ENCODE results near the gene PDE4B. TPM values are rescaled to one million over a fixed set of nuclear protein-coding genes. Genes with fewer than 3 reads are reported as not detected.
A peak's percentile ranks its signal among the peaks of the same experiment; 100 is the strongest.

PDE4B gene
- total RNA-seq, 1 donor from 2014 or later, result 54.6 TPM

DNA sequence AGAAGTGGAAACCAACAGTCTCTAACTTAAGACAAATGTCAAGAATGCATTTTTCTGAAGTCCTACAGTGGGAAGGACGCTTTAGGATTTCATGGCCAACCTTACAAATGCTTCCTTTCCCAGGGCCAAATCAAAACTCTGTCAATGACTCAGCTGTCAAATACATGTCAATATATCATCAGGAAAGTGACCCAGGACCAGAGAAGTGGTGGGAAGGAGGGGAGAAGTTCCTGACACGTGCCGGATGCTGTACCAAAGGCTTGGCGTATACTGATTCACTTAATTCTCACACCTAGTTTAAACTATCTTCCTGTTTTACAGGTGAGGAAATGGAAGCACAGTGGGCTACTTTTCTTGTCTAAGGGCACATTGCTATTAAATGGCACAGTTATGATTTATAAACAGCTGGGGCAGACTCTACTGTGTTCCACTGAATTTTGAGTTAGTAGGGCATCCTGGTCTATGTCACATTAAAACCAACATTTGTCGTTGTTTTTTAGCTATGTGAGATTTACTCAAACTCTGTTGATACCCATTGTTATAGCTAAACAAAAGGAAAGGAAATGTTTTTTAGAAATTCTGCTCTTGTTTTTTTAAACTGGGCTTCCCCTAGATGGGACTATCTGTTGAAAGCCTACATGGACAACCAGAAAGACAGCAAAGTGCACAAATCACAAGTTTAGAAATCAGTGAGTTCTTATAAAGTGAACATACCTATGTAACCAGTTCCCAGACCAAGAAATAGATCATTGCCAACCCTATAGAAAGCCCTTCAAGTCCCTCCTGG, 533.1 kb downstream of the PDE4B start:
- no peak for DNase-seq (ENCODE audit: extremely low read depth, low read depth, low spot score)

DNA sequence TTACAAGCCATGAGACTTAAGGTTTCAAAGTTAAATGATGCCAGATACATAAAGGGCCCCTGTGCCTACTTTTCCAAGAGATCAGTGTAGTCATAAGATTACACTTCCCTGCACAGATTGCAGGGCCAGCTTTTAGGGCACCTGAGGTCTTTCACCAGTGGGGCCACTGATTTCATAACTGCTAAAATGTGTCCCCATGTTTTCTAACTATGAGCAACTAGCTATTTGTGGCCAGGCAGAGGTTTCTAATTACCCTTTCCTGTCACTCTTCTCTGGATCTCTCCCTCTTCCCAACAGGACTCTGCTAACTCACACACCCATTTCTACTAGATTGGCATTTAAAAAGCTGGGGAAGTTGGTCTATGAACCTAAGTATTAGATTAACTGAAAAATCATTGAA, 534.2 kb downstream of the PDE4B start:
- DNase-seq (ENCODE audit: extremely low read depth, low read depth, low spot score), result no peak

DNA sequence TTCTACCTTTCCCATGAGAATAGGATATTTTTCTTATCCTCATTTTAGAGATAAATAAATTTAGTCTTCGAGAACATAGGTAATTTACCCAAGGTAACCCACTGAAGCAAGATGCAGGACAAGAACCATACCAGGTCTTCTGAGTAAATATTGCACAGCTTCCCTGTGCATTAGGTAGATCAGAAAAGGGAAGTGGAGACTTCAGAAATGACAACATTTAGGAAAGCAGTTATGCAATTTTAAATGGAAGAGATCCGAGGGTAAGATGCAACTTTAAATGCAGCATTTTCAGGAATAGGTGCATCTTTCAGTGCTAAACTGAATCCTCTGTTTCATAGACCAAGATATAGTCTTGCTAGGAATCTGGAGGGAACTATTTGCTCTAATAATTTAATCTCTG, 534.9 kb downstream of the PDE4B start:
- DNase-seq (ENCODE audit: extremely low read depth, low read depth, low spot score), result no peak

DNA sequence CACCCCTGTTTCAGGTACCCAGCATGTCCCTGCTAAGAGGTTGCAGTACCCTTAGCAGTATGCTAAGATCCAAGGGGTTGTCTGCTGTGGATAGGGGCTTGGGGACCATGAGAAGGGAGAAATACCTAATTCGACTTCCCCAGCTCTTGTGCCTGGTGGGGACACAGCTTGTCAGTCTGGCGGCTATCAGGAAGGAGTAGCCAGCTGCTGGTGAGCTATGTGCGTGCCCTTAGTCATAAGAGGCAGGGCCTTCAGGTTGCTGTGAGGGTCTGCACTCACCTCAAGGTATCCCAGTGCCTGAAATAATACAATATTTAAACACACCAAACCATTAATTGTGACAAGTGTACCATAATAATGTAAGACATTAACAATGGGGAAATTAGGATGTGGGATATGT, 536.2 kb downstream of the PDE4B start:
- no peak for DNase-seq (ENCODE audit: extremely low read depth, low read depth, low spot score)

DNA sequence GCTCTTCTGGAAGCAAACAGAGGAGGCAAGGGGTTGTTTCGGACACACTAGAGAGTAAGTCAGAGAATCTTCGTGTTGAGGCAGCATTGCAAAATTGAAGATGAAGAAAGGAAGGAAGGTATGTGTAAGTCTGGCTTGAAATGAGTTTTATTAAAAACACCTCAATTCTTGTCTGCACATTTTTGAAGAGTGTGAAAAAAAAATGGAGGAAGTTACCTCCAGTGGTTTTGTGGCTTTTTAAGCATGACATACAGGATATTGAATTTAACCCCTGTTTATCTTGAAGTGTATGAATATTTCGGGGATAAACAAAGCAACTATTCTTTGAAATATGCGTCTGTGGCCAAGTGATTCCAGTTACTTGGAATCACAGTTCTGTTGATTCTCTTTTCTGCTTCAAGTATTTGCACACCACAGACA, 538.0 kb downstream of the PDE4B start:
- no peak for DNase-seq (ENCODE audit: extremely low read depth, low read depth, low spot score)

DNA sequence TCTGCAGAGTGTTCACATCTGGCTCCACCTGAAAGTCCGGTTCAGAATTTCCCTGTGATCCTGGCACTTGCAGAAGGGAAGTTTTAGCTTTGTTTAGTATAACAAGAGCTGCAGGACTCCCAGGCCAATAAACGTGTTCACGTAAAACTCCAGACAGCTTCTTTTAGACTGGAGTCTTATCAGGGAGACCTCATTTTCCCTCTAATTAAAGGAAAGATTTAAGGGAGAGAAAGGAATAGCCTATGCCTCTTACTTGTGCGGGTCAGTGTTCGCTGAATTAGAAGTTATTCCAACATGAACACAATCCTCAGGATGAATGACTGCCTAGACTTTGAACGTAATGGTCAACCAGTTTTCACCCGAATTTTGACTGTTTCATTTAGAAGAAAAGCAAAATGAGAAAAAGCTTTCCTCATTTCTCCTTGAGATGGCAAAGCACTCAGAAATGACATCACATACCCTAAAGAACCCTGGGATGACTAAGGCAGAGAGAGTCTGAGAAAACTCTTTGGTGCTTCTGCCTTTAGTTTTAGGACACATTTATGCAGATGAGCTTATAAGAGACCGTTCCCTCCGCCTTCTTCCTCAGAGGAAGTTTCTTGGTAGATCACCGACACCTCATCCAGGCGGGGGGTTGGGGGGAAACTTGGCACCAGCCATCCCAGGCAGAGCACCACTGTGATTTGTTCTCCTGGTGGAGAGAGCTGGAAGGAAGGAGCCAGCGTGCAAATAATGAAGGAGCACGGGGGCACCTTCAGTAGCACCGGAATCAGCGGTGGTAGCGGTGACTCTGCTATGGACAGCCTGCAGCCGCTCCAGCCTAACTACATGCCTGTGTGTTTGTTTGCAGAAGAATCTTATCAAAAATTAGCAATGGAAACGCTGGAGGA, 539.2 kb downstream of the PDE4B start:
- peak; percentile 88 for DNase-seq (ENCODE audit: extremely low read depth, low read depth, low spot score)

DNA sequence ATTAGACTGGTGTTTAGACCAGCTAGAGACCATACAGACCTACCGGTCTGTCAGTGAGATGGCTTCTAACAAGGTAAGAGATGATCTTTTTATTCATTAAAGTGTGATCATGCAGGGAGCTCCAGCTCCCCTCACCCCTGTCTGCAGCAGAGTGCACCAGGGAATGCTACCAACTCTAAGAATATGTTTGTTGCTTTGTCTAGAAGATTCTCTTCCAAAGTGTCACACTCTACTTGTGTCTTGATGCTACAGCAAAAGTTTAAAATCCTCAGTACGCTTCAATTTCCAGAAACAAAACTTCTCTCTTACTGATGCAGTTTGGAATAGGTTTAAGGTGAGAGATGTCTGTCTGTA, 539.8 kb downstream of the PDE4B start:
- DNase-seq (ENCODE audit: extremely low read depth, low read depth, low spot score), result no peak

DNA sequence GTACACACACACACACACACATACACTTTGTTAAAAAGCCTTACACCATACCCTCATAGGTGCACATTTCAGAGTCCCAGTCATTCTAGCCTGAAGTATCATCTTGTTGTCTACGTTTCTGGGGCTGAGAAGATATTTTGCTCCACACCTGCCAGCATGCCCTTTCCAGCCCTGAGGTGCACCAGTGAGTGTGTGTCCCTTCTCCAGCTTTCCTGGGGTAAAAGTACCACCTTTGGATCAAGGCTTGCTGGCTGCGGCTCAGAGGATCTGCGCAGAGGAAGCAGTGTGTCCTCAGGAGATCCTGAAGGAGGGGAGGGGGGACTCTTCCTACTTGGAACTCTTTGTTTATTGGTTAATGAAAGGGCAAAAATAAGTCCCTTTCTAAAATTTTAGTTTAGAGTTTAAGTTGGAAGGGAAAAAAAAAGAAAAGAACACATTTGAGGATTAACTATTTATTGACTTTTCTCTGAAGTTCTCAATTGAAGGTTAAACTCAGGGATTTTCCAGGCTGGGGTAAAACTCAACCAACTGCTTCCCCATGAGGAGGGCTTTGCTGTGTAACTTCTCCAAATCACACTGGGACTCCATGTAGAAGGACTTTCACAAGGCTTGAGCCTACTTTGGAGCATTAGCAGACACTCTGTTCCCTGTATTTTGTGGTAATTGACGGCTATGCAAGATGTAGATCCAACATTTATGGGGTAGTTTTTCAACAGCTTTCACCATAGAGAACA, 540.9 kb downstream of the PDE4B start:
- no peak for DNase-seq (ENCODE audit: extremely low read depth, low read depth, low spot score)

DNA sequence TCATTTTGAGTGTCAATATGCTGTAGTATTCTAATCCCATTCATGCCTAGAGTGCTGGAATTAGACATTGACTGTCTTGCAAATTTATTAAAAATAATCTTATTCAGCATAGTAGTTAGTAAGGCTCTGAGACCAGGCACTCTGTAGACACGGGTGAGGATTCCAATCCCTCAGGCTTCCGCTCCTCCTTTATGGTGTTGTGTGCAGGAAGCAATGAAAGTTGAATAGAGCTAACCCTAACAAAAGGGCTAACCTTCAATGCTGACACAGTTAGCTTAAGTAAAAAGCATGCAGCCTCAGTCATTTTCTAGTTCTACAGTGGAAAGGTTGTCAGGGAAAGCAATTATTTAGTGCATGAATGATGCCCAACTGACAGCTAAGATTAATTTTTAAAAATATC, 541.6 kb downstream of the PDE4B start:
- DNase-seq (ENCODE audit: extremely low read depth, low read depth, low spot score), result no peak

DNA sequence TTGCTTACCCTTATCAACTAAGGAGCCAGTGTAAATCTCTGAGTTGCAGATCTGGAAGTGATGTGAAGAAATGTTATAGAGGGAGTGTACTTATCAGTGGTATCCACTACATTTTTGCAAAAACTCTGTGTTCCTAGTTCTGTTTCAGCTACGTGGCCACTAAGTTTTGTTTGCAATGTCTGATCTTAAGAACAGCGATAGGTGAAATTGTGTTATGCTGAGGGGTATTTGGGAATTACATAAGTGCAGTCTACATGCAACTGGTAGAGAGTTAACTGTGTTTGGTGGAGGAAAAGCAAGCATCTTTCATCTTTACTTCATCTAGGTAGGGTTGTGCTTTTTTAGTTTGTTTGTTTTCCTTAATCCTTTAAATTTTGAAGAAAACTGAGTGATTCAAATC, 542.4 kb downstream of the PDE4B start:
- no peak for DNase-seq (ENCODE audit: extremely low read depth, low read depth, low spot score)

DNA sequence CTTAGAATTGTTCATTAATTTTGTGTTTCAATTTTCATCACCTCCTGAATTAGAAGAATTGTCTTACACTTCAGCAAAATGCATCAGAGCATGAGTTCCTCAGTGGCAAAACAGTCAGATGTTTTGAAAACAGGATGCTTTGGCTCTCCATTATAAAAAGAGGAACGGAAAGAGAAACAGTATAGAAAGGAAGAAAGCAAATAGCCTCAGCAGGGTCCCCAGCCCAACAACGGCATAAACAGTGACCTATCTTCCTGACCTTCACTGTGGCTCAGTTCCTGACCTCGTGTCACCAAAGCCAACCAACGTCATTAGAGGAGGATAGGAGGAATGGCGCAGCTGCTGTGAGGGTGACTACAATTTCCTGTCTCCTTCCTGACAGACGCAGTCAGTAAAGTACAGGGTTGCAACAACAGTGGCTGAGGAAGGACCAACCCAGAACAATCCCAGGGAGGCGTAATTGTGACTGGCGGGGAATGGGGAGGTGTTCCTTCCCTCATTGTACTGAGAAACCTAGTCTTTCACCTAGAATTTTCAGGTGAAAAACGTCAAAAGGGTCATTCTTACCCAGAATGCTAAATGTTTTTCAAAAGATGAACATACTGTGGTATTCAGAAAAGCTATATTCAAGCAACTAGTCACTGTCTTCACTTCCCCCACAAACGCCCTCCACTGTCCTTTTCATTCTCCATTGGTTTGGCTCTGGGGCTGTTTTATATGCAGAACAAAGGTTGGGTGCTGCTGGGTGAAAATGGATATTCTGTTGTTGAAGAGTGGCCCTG, 543.4 kb downstream of the PDE4B start:
- peak; percentile 96 for DNase-seq (ENCODE audit: extremely low read depth, low read depth, low spot score)

DNA sequence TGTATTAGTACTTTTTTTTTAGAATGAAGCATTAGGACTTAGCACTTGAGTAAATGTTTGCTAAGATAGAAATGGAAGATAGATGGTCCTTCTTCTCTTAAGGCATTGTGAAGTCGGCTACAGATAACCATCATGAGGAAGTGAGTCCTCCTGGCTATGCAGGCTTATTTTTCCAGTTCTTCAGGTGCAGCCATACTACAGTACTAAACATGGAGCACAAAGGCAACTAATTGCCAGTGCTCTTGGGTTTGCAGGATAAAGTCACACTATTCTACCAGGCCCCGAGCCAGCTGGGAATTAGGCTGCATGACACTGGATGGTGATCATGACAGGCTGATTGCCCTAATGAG, 543.9 kb downstream of the PDE4B start:
- no peak for DNase-seq (ENCODE audit: extremely low read depth, low read depth, low spot score)

DNA sequence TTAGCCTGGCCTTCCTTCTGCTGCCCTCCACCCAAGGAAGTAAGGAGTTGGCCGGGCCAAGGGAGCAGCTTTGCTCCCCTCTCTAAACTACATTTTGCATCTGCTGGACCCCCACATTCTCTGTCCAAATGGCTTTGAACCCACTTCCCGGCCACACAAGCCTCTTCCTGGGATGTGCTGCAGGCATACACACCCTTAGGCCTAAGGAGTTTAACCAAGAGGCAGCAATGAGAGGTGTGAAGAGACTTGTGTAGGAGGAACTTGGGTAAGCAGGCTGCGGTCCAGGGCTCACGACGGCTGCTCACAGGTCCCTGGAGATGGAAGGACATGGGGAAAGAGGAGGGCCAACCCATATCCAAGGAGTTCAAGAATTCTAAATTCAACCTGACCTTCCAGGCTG, 544.6 kb downstream of the PDE4B start:
- DNase-seq (ENCODE audit: extremely low read depth, low read depth, low spot score), result no peak

DNA sequence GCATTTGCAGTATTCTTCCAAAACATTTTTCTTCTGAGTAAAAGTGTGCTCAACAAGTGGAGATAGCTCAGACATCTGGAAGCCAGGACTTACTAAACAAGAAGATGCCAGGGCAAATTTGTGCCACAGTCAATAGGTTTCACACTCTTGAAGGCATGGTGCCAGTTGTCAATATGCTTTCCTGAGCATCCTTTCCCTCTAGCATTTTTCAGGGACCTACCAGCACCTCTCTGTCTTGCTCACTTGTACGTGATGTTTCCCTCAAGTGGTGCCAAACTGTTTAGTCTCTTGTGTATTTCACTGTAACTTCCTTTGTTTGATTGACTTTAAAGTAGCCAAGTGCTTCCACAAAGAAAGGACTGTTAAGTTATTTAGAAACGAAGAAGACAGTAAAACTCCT, 547.2 kb downstream of the PDE4B start:
- no peak for DNase-seq (ENCODE audit: extremely low read depth, low read depth, low spot score)

DNA sequence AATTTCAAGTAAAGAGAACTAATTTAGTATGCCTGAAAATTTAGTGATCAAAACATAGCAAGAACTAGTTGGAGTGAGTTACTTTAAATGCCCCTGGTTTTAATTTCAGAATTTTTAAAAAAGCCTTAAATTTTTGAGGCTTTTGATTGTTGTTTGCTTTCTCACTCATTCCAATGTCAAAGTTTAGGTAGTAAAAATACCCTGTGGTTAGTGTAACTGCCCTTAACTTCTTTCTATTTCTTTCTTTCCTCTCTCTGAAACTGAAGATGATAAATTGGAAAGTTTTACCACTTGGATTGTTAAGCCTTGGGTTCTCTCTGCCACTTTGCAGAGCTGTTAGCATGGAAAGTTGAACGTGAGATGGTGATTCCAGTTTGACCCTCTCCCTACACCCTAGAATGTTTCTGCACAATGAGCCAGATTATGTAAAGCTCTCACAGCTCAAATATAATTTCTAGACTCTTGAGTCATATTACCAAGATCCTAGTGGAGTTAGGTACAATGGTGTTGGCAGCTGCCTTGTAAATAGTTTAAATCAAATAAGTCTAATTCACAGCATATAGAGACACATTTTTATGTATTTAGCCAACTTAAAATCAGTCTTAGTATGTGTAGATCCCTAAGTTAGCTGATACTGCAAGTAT, 548.9 kb downstream of the PDE4B start:
- DNase-seq (ENCODE audit: extremely low read depth, low read depth, low spot score), result no peak

DNA sequence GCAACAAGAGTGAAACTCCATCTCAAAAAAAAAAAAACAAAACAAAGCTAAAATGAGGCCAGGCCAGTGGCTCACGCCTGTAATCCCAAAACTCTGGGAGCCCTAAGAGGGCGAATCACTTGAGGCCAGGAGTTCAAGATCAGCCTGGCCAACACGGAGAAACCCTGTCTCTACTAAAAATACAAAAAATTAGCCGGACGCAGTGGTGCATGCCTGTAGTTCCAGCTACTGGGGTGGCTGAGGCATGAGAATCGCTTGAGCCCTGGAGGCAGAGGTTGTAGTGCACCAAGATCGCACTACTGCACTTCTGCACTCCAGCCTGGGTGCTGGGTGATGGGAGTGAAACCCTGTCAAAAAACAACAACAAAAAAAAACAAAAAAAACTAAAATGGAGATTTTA, 550.0 kb downstream of the PDE4B start:
- DNase-seq (ENCODE audit: extremely low read depth, low read depth, low spot score), result no peak

DNA sequence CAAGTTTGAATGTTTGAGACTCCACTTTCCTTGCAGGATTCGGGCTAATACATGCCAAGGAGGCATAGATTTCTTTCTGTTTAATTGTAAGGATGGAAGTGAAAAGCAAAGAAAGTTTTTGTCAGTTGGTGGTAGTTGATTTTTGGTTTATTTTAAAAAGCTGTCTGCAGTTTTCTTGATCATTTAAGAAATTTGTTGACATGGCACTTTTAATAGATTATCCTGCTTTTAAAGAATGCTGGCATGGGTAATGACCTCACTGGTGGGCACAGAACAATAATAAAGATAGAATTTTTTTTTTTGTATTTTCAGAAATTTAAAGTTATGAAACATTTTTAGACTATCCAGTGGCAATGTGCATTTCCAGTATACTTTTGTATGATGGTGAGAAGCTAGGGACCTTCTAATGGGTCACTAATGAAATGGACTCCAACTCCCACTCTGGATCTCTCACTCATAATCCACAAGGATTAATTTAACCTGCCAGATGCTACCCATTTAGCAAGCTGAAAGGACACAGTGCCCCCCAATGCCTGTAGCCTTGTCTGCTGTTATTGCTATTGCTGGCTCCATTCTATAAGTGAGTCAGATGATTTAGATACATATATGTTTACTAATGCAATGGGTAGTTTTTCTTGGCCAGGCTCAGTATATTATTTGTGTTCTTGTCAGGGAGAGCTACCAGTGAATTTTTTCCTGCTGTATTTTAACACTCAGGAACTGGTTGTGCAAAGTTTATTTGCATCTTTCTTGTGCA, 551.1 kb downstream of the PDE4B start:
- no peak for DNase-seq (ENCODE audit: extremely low read depth, low read depth, low spot score)

DNA sequence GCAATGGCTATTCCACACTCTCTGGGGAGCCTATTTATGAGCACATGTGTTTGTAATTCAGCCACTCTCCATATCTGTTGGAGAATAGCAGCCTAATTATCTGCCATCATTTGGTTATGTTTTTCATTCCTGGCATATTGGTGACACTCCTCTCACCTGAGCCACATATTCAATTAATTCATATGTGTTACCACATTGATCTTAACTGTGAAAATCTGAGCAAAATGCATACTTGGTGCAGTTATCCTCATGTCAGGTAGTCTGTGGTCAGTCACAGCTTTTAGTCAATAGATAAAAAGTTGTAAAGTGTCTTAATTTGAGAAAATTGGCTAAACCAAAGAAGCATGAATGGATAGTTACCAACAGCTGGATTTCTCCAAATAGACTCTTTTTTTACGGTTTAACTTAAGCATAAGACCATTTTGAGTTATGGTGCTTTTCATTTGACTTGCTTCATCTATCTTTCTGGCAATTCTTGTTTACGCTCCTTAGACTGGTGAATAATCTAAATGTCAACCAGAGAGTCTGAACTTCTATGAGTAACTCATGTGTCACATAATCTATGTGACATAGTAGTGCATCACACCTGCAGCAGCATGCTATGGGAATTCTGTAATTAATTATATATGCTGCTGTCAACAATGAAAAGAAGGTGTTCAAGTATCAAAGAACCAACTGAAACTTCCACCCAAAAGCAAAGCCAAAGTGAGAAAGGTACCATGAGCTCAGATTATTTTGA, 553.5 kb downstream of the PDE4B start:
- DNase-seq (ENCODE audit: extremely low read depth, low read depth, low spot score), result no peak

DNA sequence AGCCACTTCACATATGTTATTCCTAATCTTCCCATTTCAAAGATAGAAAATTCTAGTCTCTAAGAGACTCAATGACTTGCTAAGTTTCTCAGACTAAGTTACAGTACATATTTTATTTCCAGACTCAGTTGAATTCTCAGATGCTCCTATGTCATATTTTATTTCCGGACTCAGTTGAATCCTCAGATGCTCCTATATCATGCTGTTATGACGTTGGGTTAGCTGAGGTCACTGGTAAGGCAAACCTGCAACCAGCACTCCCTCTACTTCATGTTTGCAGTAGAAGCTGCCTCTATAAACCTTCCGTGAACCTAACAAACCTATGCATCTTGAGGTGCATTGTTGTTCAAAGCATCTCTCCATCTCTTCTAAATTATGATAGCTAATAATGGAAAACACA, 554.2 kb downstream of the PDE4B start:
- DNase-seq (ENCODE audit: extremely low read depth, low read depth, low spot score), result no peak
